VCaP (cell line): ENCODE data around the gene CREB3.

Experiments
- H3K27ac ChIP-seq: fragments of 450-650 bp; 2 replicates; pipeline ENCODE4 v1.5.1; 2017
- TF ChIP-seq, protein P1 (sequence below): fragments of 450-650 bp; conservative IDR thresholded peaks from 2 replicates; pipeline ENCODE4 v1.5.1; 2017; ENCODE audit warnings: mild to moderate bottlenecking, moderate library complexity

CREB3 gene

GRCh38 chr9:35687972-35688557 lies 44.4 kb upstream of the CREB3 start:
- H3K27ac ChIP-seq: no peak overlapping the region
- TF ChIP-seq, protein P1, sequence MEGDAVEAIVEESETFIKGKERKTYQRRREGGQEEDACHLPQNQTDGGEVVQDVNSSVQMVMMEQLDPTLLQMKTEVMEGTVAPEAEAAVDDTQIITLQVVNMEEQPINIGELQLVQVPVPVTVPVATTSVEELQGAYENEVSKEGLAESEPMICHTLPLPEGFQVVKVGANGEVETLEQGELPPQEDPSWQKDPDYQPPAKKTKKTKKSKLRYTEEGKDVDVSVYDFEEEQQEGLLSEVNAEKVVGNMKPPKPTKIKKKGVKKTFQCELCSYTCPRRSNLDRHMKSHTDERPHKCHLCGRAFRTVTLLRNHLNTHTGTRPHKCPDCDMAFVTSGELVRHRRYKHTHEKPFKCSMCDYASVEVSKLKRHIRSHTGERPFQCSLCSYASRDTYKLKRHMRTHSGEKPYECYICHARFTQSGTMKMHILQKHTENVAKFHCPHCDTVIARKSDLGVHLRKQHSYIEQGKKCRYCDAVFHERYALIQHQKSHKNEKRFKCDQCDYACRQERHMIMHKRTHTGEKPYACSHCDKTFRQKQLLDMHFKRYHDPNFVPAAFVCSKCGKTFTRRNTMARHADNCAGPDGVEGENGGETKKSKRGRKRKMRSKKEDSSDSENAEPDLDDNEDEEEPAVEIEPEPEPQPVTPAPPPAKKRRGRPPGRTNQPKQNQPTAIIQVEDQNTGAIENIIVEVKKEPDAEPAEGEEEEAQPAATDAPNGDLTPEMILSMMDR: no peak

DNA sequence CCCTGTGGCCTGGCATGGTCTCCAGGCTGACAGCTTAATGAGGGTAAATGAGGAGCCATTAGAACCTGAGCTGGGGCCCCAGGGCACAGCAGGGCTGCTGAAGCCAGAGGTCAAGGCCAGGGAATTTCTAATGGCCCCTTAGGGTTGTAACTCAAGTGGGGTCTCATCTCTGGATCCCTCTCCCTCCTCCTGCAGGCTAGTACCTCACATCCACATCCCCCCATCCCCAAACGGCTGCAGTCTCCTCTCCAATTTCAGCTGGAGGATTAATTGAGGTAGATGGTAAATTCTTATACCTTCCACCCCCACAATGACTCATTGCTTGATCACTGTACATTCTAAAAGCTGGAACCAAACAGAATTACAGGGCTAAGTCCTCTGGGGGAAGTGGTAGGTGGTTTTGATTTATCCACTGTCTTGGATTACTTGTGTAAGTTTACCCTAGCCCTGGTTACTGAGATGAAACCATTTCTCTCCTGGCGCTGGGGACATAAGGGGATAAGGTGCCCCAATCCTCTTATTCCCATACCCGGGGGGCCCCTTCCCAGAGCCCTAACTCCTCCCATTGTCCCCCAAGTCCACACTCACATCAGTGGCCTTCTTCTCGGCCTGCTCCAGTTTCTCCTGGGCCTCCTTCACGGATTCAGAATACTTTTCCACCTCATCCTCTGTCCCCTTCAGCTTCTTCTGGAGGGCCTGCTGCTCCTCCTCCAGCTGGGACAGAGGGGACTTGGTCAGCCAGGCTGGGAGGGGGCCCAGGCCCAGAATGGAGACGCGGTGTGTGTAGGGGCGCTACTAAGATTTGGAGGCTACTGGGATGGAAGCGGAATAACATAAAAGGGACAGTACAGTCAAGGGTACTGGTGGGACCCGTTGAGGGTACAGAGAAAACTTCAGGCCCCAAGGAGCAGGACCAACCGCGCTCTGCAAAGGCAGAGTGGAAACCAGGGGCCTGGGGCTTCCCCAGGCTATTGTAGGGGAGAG lies 43.6 kb upstream of the CREB3 start:
- TF ChIP-seq, protein P1: no peak
- H3K27ac ChIP-seq: no peak overlapping the region

GRCh38 chr9:35689542-35690293 lies 42.7 kb upstream of the CREB3 start, which contains the start of gene TPM2:
TSS of gene TPM2 (minus strand) at chr9:35689925. CDS start at chr9:35689817, 108 bp downstream.
- TF ChIP-seq, protein P1: no peak
- peak within 1 kb of the TSS; percentile 86 for H3K27ac ChIP-seq

DNA sequence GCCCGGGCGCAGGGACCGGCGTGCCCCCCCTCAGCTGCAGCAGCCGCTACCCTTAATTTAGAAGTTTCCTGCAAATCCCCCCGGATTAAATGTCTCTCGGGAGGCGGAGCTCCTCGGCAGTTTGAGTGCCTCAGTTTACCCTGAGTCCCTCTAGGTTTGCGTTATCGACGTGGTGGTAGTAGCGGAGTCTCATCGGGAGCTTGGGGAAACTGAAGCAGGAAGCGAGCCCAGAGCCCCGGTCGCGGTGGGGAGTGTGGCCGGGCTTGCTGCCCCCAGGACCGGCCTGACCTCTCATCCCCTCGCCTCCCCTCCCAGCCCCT lies 42.2 kb upstream of the CREB3 start:
- TF ChIP-seq, protein P1: no peak
- H3K27ac ChIP-seq: peak overlapping the region; percentile 86

GRCh38 chr9:35690614-35691333 lies 41.7 kb upstream of the CREB3 start:
- TF ChIP-seq, protein P1: no peak
- peak overlapping the region; percentile 86 for H3K27ac ChIP-seq

- peak overlapping the region; percentile 86 for H3K27ac ChIP-seq
Measured at GRCh38 chr9:35691334-35691650, 41.2 kb upstream of the CREB3 start.

More at GRCh38 chr9:35691334-35691650, 41.2 kb upstream of the CREB3 start:
- TF ChIP-seq, protein P1: no peak
